HepG2 (cell line): ENCODE data around the gene PTPRD. TPM values are rescaled to one million over a fixed set of nuclear protein-coding genes. Genes with fewer than 3 reads are reported as not detected.

Experiments
- ATAC-seq: fragments of 200-7000 bp; cut with Tn5 transposase; 3 replicates; pipeline ENCODE4 v1.9.1; 2020; ENCODE audit warnings: mild to moderate bottlenecking, moderate library complexity
- BruUV-seq: library from RNA; stranded (reverse); fragments of 400-500 nt; replicated peaks from 2 replicates; lab custom pipeline; 2021; lab: Mats Ljungman, UMichigan
- CTCF ChIA-PET: fragments of 300-600 bp; formaldehyde crosslinking; extraction: SDS; loops from one replicate; lab custom pipeline; 2021; ENCODE audit warnings: low total read pairs, inconsistent platforms, low intra/inter-chr PET ratio; lab: Yijun Ruan, JAX
- POLR2A ChIA-PET: fragments of 350-600 bp; sonication (Branson Sonifier 250); formaldehyde crosslinking; loops from one replicate; lab custom pipeline; 2020; ENCODE audit warnings: antibody characterized with exemption, inconsistent platforms; lab: Yijun Ruan, JAX
- DNase-seq: peaks from one replicate; pipeline ENCODE4 v3.0.0-alpha.2; 2015; ENCODE audit warnings: low spot score
- FAIRE-seq: peaks from 3 replicates; lab custom pipeline; 2011; peaks lifted over from hg19 to GRCh38; lab: Jason Lieb, UNC
- H2AFZ ChIP-seq: one replicate; pipeline ENCODE4 v1.6.1; 2011; ENCODE audit warnings: low read length, inconsistent platforms
- H3K27ac ChIP-seq: fragments of 300-600 bp; 3 replicates; pipeline ENCODE4 v1.8.0; 2011; ENCODE audit warnings: mixed run types, mild to moderate bottlenecking, mixed read lengths, low read length, inconsistent platforms; ENCODE audit not compliant: insufficient read depth; ENCODE audit errors: extremely low read length
- H3K27me3 ChIP-seq, 2 experiments: fragments of 200-600 bp in 1 of 2; 2 replicates in 1 of 2; 3 replicates in 1 of 2; pipeline versions ENCODE4 v1.6.0 to v1.8.0; 2011; ENCODE audit warnings: low read length in 2 of 2, mild to moderate bottlenecking in 2 of 2, moderate library complexity in 2 of 2, inconsistent platforms in 1 of 2; ENCODE audit not compliant: insufficient read depth in 2 of 2, control insufficient read depth in 1 of 2
- H3K36me3 ChIP-seq, 2 experiments: fragments of 200-600 bp in 1 of 2; replicated peaks in 1 of 2; 2 replicates in 1 of 2; 3 replicates in 1 of 2; pipeline versions ENCODE4 v1.5.1 to v1.8.0; 2011; ENCODE audit warnings: low read length in 2 of 2, inconsistent platforms in 1 of 2; ENCODE audit not compliant: insufficient read depth in 2 of 2, control insufficient read depth in 1 of 2
- H3K4me1 ChIP-seq: 2 replicates; pipeline ENCODE4 v1.5.1; 2012; ENCODE audit warnings: low read length, inconsistent platforms; ENCODE audit not compliant: insufficient read depth
- H3K4me2 ChIP-seq: 2 replicates; pipeline ENCODE4 v1.6.0; 2011; ENCODE audit warnings: low read depth, low read length, inconsistent platforms
- H3K4me3 ChIP-seq, 3 experiments: fragments of 200-600 bp in 1 of 3; sonication (generic), shearing (Covaris generic) in 1 of 3; replicated peaks in 1 of 3; 2 replicates each; pipeline ENCODE4 v1.5.1; 2011 to 2016; ENCODE audit warnings: low read length in 3 of 3, inconsistent platforms in 2 of 3, low read depth in 2 of 3, mild to moderate bottlenecking in 2 of 3, control low read depth in 1 of 3, mixed read lengths in 1 of 3; ENCODE audit not compliant: insufficient read depth in 1 of 3
- H3K79me2 ChIP-seq: one replicate; pipeline ENCODE4 v1.6.1; 2011; ENCODE audit warnings: low read length, inconsistent platforms; ENCODE audit not compliant: insufficient read depth
- H3K9ac ChIP-seq: 2 replicates; pipeline ENCODE4 v1.6.0; 2011; ENCODE audit warnings: mild to moderate bottlenecking, low read depth, low read length, inconsistent platforms; ENCODE audit not compliant: insufficient read depth
- H3K9me3 ChIP-seq: 2 replicates; pipeline ENCODE4 v1.5.1; 2012; ENCODE audit warnings: mild to moderate bottlenecking, low read length
- H4K20me1 ChIP-seq: 2 replicates; pipeline ENCODE4 v1.6.0; 2011; ENCODE audit warnings: inconsistent platforms, mild to moderate bottlenecking, low read length, moderate library complexity; ENCODE audit not compliant: insufficient read depth
- BCL6 ChIP-seq: IDR thresholded peaks from 2 replicates; pipeline ENCODE4 v1.6.1; 2016; ENCODE audit warnings: missing genetic modification reagents, missing compliant biosample characterization
- CENPBD1 ChIP-seq: sonication (generic); formaldehyde crosslinking; IDR thresholded peaks from 2 replicates; pipeline ENCODE4 v1.8.0; 2022; ENCODE audit warnings: missing genetic modification reagents, low read depth, mild to moderate bottlenecking, borderline replicate concordance
- FOXA3 ChIP-seq: IDR thresholded peaks from 2 replicates; pipeline ENCODE4 v1.6.1; 2016; ENCODE audit warnings: missing genetic modification reagents, missing compliant biosample characterization
- JUN ChIP-seq: sonication (generic); formaldehyde crosslinking; IDR thresholded peaks from 2 replicates; pipeline ENCODE4 v1.4.0; 2020; ENCODE audit warnings: mild to moderate bottlenecking, missing genetic modification reagents
- NCOA2 ChIP-seq: sonication (generic); formaldehyde crosslinking; IDR thresholded peaks from 2 replicates; pipeline ENCODE4 v1.8.0; 2022; ENCODE audit warnings: inconsistent platforms
- PAWR ChIP-seq: sonication (generic); formaldehyde crosslinking; IDR thresholded peaks from 2 replicates; pipeline ENCODE4 v1.4.0; 2020; ENCODE audit warnings: missing genetic modification reagents, mild to moderate bottlenecking, borderline replicate concordance
- TMF1 ChIP-seq: sonication (generic); formaldehyde crosslinking; IDR thresholded peaks from 2 replicates; pipeline ENCODE4 v1.8.1; 2022; ENCODE audit warnings: low read depth, missing genetic modification reagents
- ZFP36L1 ChIP-seq: sonication (generic); formaldehyde crosslinking; IDR thresholded peaks from 2 replicates; pipeline ENCODE4 v1.8.0; 2022; ENCODE audit warnings: mild to moderate bottlenecking, missing genetic modification reagents, moderate library complexity
- ZNF772 ChIP-seq: sonication (generic); formaldehyde crosslinking; IDR thresholded peaks from 2 replicates; pipeline ENCODE4 v1.5.0; 2020; ENCODE audit warnings: mild to moderate bottlenecking, missing genetic modification reagents
- WGBS: methylation state at CpG from one replicate; pipeline ENCODE4 v1.1.6; 2017; ENCODE audit warnings: low lambda C conversion rate; 5-methylcytosine and 5-hydroxymethylcytosine counted together
- in situ Hi-C: cut with HindIII; loops from 2 replicates; pipeline ENCODE4 v1.10.0; 2017; ENCODE audit warnings: low pct_unique_long_range_greater_than_20kb; ENCODE audit not compliant: extremely low pct_ligation_motif_present
- intact Hi-C: fragments of 100-400 bp; cut with micrococcal nuclease; formaldehyde crosslinking; loops from one replicate; pipeline ENCODE4 v1.10.0; 2022; ENCODE audit not compliant: unreplicated experiment
- polyA plus RNA-seq, 8 experiments: library from polyadenylated mRNA; depleted of rRNA in 3 of 8; stranded (reverse) in 7 of 8; unstranded in 1 of 8; fragments of >200 nt; fragmentation: Illumina TruSeq in 4 of 8; extraction: Trizol in 4 of 8; gene quantifications; 2 replicates each; pipeline versions ENCODE4 v1.2.1 to v1.2.3, GENCODE V29; 2011 to 2016; ENCODE audit warnings: low read depth in 4 of 8, missing spikeins in 1 of 8, mixed read lengths in 1 of 8; ENCODE audit not compliant: insufficient read depth in 1 of 8
- total RNA-seq, 5 experiments: library from RNA; depleted of rRNA; stranded (reverse); fragments of >200 nt; fragmentation: Illumina TruSeq; extraction: Trizol; gene quantifications; 2 replicates each; pipeline ENCODE4 v1.2.3, GENCODE V29; 2016; ENCODE audit warnings: low read depth in 1 of 5

Gene PTPRD
- total and polyA plus RNA-seq, 2 of the 13 experiments (the other 11 are each of a cell fraction or from before 2014, with no cell fraction given) = 0.05 TPM; not detected in 1

- POLR2A ChIA-PET = no interaction called here
- Histone ChIP-seq H3K79me2 (no peaks in the 10 kb centered on the region), H3K9me3 (peaks cover 64% of the 10 kb centered on the region), H2AFZ (no peak overlapping the region), H3K9ac (no peak overlapping the region), H3K4me1 (no peaks in the 10 kb centered on the region), H3K27ac (no peak overlapping the region), H3K4me3 (no peak overlapping the region), H4K20me1 (no peaks in the 10 kb centered on the region), H3K27me3 (no peaks in the 10 kb centered on the region; a peak in 1 of 5 replicates), H3K4me2 (no peak overlapping the region), H3K36me3 (no peaks in the 10 kb centered on the region)
- CTCF ChIA-PET = no interaction called here
- no peak for ATAC-seq
- 20% methylated on average over 5 of the region's 5 CpGs for WGBS
- TF ChIP-seq NCOA2 (CRISPR knock-in tag) = no peak
- BruUV-seq = no TSS peak
- intact Hi-C loops = no loop called here
- DNase-seq = no peak
- in situ Hi-C loops = no loop called here
- FAIRE-seq = no peak
Measured at GRCh38 chr9:8430945-8431344, 2181.9 kb downstream of the PTPRD start.

- TF ChIP-seq BCL6 (CRISPR knock-in tag) (no peak), JUN (CRISPR knock-in tag) (no peak), ZNF772 (CRISPR knock-in tag) (no peak), FOXA3 (no peak), ZFP36L1 (CRISPR knock-in tag) (no peak), CENPBD1 (CRISPR knock-in tag) (no peak), TMF1 (no peak), PAWR (CRISPR knock-in tag) (no peak)
- TF ChIP-seq, all 625 proteins: peak for 0
- Histone ChIP-seq H2AFZ (no peak overlapping the region), H3K4me2 (no peak overlapping the region), H3K4me1 (no peaks in the 10 kb centered on the region), H3K4me3 (no peak overlapping the region), H3K27me3 (no peaks in the 10 kb centered on the region; a peak in 1 of 5 replicates), H3K9me3 (peaks cover 63% of the 10 kb centered on the region), H3K9ac (no peak overlapping the region), H3K79me2 (no peaks in the 10 kb centered on the region), H4K20me1 (no peaks in the 10 kb centered on the region), H3K36me3 (no peaks in the 10 kb centered on the region), H3K27ac (no peak overlapping the region)
- WGBS = 0% methylated on average over 1 of the region's 1 CpG
- intact Hi-C loops (no loop called here), in situ Hi-C loops (no loop called here)
- ATAC-seq (no peak), DNase-seq (no peak), FAIRE-seq (no peak)
- BruUV-seq = no TSS peak
- ChIA-PET POLR2A (no interaction called here), CTCF (no interaction called here)
Measured at GRCh38 chr9:8429768-8430167, 2183.0 kb downstream of the PTPRD start.
